Measurements from ENCODE around the gene FMO4. TPM values are rescaled to one million over a fixed set of nuclear protein-coding genes. Genes with fewer than 3 reads are reported as not detected.

FMO4 gene
- total and polyA plus RNA-seq, 2 donors (not counting 3 experiments of a cell fraction or from before 2014, with no cell fraction given): 0.25 to 0.33 TPM

DNA sequence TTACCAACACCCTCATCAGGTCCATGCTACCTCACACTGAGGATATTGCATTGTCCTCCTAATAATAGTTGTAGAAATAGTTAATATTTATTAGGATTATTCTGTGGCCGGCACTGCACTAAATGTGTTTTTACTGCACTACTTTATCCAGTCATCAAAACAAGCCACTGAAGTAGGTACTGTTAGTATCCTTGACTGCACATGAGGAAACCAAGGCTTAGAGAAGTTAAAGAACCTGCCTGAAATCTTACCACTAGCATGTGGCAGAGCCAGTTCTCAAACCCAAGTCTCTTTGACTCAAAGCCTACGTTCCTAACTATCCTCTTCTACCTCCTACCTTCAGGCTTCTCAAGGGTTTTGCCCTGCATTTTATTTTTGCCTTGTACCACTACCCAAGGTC is 34.7 kb upstream of the FMO4 start:
- Histone ChIP-seq H3K9me3 (replicated peaks; ENCODE audit: control insufficient read depth, insufficient read depth, low read length) (no peaks in the 10 kb centered on the region), H3K4me1 (ENCODE audit: control insufficient read depth, extremely low read depth, insufficient read depth, low read length) (no peaks in the 10 kb centered on the region), H3K36me3 (ENCODE audit: control insufficient read depth in 2 of 2, extremely low read depth in 1 of 2, insufficient read depth in 2 of 2, low read length in 2 of 2) (no peaks in the 10 kb centered on the region), H3K79me2 (ENCODE audit: control insufficient read depth, insufficient read depth, low read length) (no peaks in the 10 kb centered on the region), H3K27ac (ENCODE audit: insufficient read depth, low read depth, low read length) (no peak overlapping the region), H3K9ac (replicated peaks; ENCODE audit: extremely low read depth, insufficient read depth, low read length) (no peak overlapping the region), H4K20me1 (replicated peaks; ENCODE audit: control insufficient read depth, extremely low read depth, insufficient read depth, low read length) (no peaks in the 10 kb centered on the region), H3K4me3 (replicated peaks in 1 of 3; ENCODE audit: insufficient read depth in 1 of 3, low read depth in 1 of 3, low read length in 3 of 3) (no peak overlapping the region), H3K9me1 (replicated peaks; ENCODE audit: control insufficient read depth, extremely low read depth, insufficient read depth, low read length) (no peaks in the 10 kb centered on the region), H2AFZ (ENCODE audit: low read depth, low read length) (no peak overlapping the region), H3K4me2 (ENCODE audit: insufficient read depth, low read length) (no peak overlapping the region), H3K27me3 (ENCODE audit: control insufficient read depth in 2 of 2, insufficient read depth in 2 of 2, low read length in 2 of 2) (no peaks in the 10 kb centered on the region)
- DNase-seq (ENCODE audit: low read depth, low spot score) (no peak), FAIRE-seq (no peak)
- ChIA-PET POLR2A (no interaction called here), CTCF (interaction anchor here (0.6 kb wide), 1 partner anchor 105 kb away, joined by 3 read pairs; no protein-coding TSS in a partner anchor)
- intact Hi-C loops (cut with micrococcal nuclease): no loop called here
- dilution Hi-C loops (cut with MboI; ENCODE audit: extremely low pct_ligation_motif_present, low sequenced_read_pairs): no loop called here
- TF ChIP-seq EZH2 (IDR thresholded peaks at IDR 0.05; ENCODE audit: borderline replicate concordance, low read depth, low read length, severe bottlenecking): no peak
- TF ChIP-seq POLR2AphosphoS5 (IDR thresholded peaks at IDR 0.05; ENCODE audit: insufficient read depth, low read depth, low read length): no peak
- no peak for TF ChIP-seq MYC (IDR thresholded peaks at IDR 0.05; ENCODE audit: low read depth, low read length)
- no peak for TF ChIP-seq FOS (IDR thresholded peaks at IDR 0.05; ENCODE audit: borderline replicate concordance, insufficient read depth, low read length)
- no peak for TF ChIP-seq GATA2 (IDR thresholded peaks at IDR 0.05; ENCODE audit: insufficient read depth, insufficient read length, low read depth, low read length)
- TF ChIP-seq, protein P1, sequence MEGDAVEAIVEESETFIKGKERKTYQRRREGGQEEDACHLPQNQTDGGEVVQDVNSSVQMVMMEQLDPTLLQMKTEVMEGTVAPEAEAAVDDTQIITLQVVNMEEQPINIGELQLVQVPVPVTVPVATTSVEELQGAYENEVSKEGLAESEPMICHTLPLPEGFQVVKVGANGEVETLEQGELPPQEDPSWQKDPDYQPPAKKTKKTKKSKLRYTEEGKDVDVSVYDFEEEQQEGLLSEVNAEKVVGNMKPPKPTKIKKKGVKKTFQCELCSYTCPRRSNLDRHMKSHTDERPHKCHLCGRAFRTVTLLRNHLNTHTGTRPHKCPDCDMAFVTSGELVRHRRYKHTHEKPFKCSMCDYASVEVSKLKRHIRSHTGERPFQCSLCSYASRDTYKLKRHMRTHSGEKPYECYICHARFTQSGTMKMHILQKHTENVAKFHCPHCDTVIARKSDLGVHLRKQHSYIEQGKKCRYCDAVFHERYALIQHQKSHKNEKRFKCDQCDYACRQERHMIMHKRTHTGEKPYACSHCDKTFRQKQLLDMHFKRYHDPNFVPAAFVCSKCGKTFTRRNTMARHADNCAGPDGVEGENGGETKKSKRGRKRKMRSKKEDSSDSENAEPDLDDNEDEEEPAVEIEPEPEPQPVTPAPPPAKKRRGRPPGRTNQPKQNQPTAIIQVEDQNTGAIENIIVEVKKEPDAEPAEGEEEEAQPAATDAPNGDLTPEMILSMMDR (IDR thresholded peaks at IDR 0.05; ENCODE audit: extremely low read depth in 1 of 2, insufficient read depth in 1 of 2, low read depth in 1 of 2, low read length in 2 of 2): no peak
- no peak for TF ChIP-seq POLR2A (IDR thresholded peaks at IDR 0.05; ENCODE audit: low read depth, low read length)
- TF ChIP-seq, protein P2, sequence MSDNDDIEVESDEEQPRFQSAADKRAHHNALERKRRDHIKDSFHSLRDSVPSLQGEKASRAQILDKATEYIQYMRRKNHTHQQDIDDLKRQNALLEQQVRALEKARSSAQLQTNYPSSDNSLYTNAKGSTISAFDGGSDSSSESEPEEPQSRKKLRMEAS (IDR thresholded peaks at IDR 0.05; ENCODE audit: insufficient read depth, insufficient read length): no peak
- TF ChIP-seq JUN (IDR thresholded peaks at IDR 0.05; ENCODE audit: borderline replicate concordance, insufficient read depth, insufficient read length, low read depth): no peak
- no TSS peak for BruUV-seq (replicated peaks)
